HTERT RPE-1 (cell line): Measurements from ENCODE around the gene CNPY1.
"Not testable (repeated sequence)": the region's sequence is repeated elsewhere in the genome, so short reads cannot be mapped to it uniquely, and the experiment has no call there.

ENCODE experiments used
- in situ Hi-C: fragments of 300-500 bp; cut with MboI; formaldehyde crosslinking; loops from 4 replicates; pipeline ENCODE4 v1.14.3; 2020; ENCODE audit warnings: low sequenced_read_pairs

Gene CNPY1

DNA sequence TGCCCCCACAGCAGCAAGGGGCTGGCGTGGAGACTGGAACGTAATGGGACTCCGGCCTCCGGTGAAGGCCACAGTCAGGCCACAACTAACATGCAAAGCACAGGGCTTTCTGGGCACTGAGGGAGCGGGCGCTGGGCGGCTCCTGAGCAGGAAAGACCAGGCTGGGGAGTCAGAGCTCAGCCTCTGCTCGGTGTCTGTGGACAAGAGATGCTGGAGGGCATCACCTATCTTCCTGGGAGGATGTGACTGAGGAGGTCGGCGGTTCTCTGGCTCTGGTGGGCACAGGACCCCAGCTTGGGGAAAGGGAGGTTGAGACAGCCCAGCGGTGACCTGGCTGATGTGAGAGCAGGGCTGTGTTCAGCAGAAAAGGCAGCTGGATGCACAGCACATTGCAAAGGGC lies 11.7 kb downstream of the CNPY1 start:
- in situ Hi-C loops, result no loop called here

GRCh38 chr7:155533827-155534690 lies 12.3 kb downstream of the CNPY1 start:
- in situ Hi-C loops, result no loop called here

- in situ Hi-C loops, result no loop called here
These were observed 13.1 kb downstream of the CNPY1 start for GRCh38 chr7:155533120-155533826.

DNA sequence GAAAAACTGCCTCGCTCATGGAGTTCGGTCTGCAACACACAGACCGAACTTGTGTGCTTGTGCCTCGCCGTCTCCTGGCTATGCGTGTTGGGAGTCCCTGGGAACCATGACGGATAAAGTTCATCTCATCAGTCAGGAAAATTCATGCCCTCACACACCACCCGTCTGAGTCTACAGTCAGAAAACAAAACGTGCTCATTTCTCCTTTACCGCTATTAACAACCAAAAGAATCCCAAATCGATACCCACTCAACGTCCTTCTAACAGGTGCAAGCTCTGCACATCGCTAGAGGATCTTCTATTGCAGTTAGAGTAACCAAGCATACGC lies 13.6 kb downstream of the CNPY1 start:
- in situ Hi-C loops, result no loop called here

- in situ Hi-C loops, result no loop called here
These were observed 14.7 kb downstream of the CNPY1 start for GRCh38 chr7:155531681-155532080.

GRCh38 chr7:155530601-155531000 lies 15.8 kb downstream of the CNPY1 start:
- in situ Hi-C loops, result no loop called here

GRCh38 chr7:155529845-155530244 lies 16.5 kb downstream of the CNPY1 start:
- in situ Hi-C loops, result no loop called here

GRCh38 chr7:155529346-155529745 lies 17.0 kb downstream of the CNPY1 start:
- in situ Hi-C loops, result no loop called here

GRCh38 chr7:155527664-155528063 lies 18.7 kb downstream of the CNPY1 start:
- in situ Hi-C loops, result no loop called here

GRCh38 chr7:155526225-155526624 lies 20.1 kb downstream of the CNPY1 start:
- in situ Hi-C loops, result no loop called here

GRCh38 chr7:155524018-155524556 lies 22.3 kb downstream of the CNPY1 start:
- in situ Hi-C loops, result no loop called here

- in situ Hi-C loops, result no loop called here
These were observed 23.1 kb downstream of the CNPY1 start for GRCh38 chr7:155523168-155523675.

- in situ Hi-C loops, result no loop called here
These were observed 24.5 kb downstream of the CNPY1 start for GRCh38 chr7:155521743-155522398.

DNA sequence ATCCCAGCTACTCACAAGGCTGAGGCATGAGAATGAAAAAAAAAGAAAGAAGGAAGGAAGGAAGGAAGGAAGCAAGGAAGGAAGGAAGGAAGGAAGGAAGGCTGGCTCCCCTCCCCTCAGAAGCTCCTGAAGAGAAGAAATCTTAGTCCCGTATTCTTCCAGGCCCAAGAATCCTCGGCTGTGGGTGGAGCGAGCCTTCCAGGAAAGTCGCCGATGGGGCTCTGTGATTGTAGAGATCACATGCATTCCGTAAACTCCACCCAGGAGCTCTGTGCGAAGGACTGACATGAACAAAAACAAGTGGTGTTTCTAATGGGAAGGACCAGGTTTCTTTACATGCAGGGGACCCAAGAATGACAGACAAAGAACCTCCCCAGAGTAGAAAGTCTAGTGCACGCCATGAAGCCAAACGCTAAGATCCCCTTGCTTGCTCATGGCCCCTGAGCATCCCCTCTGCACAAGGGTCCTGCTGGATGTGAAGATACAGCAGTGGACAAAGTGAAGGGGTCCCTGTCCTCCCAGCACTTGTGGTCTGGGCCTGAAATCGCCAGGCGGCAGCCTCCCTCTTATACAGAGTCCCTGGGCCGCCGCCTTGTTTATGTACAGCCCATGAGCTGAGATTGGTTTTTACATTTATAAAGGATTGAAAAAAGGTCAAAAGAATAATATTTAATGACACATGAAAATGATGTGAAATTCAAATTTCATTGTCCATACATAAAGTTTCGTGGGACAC lies 25.2 kb downstream of the CNPY1 start:
- in situ Hi-C loops, result no loop called here

- in situ Hi-C loops, result no loop called here
These were observed 26.2 kb downstream of the CNPY1 start for GRCh38 chr7:155520114-155520513.

DNA sequence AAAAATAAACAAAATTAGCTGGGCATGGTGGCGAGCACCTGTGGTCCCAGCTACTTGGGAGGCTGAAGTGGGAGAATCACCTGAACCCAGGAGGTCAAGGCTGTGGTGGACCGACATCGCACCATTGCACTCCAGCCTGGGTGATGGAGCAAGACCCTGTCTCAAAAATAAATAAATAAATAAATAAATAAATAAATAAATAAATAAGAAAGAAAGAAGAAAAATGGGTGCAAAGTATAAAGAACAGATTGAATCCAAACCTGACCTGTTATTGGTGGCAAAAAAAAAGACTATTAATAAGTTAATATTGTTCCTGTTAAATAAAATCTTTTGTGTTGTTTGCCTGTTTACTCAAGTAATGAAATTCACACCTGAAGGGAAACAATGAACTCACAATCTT lies 27.0 kb downstream of the CNPY1 start:
- in situ Hi-C loops, result not testable (repeated sequence)

- in situ Hi-C loops, result no loop called here
These were observed 27.7 kb downstream of the CNPY1 start for GRCh38 chr7:155518633-155519032.

DNA sequence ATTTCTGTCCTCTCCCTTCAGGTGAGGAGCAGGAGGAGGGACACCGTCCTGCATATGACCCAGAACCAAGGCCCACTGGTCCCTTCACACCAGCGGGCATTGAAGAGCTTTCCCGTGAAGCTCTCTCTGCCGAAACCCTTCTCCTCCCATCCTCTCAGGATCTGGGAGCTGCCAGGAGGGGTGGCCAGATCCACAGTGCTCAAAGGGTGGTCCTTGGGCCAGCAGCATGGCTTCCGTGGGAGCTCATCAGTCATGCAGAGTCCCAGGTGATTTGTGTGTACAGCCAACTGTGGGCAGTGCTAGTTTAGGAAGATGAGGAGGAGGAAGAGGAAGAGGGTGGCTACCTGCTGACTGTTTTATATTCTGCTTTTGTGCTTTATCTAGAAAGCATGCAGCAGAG lies 28.4 kb downstream of the CNPY1 start:
- in situ Hi-C loops, result no loop called here

- in situ Hi-C loops, result no loop called here
These were observed 28.9 kb downstream of the CNPY1 start for GRCh38 chr7:155517452-155517851.

DNA sequence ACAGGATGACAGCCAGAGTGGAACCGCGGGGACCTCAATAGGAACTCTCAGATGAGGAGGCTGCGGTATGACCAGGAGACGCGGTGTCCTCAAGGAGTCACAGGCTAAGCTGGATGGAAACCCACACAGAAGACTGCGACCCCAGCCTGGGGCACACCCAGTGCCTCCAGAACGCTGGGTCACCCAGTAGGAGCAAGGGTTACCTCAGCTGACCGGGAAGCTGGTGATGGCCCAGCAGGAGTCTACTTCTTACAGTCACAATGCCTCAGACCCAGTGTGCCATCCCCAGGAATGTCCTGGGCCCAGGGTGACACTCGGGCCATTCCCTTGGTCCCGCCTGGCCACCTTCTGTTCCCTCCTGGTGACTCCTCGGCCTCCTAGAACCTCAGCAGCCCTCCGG lies 29.9 kb downstream of the CNPY1 start:
- in situ Hi-C loops, result no loop called here

- in situ Hi-C loops, result no loop called here
These were observed 31.0 kb downstream of the CNPY1 start for GRCh38 chr7:155515318-155515717.
